LNCaP clone FGC (cell line): ENCODE measurements around the gene MC2R.

ENCODE experiments used
- DNase-seq: peaks from one replicate; pipeline ENCODE4 v3.0.0-alpha.2; 2011; ENCODE audit warnings: low read depth
- H3K4me3 ChIP-seq: 2 replicates; pipeline ENCODE4 v1.5.1; 2011; ENCODE audit warnings: mild to moderate bottlenecking, low read depth, low read length, control low read depth
- CTCF ChIP-seq: IDR thresholded peaks from 2 replicates; pipeline ENCODE4 v1.5.1; 2012; ENCODE audit warnings: mild to moderate bottlenecking; ENCODE audit not compliant: control insufficient read depth, insufficient read depth; ENCODE audit errors: extremely low read depth

MC2R gene

GRCh38 chr18:13885009-13885408 is 30.3 kb downstream of the MC2R start:
- no peak for DNase-seq
- no peak overlapping the region for H3K4me3 ChIP-seq
- no peak for TF ChIP-seq CTCF

GRCh38 chr18:13879937-13880336 is 35.4 kb downstream of the MC2R start:
- no peak overlapping the region for H3K4me3 ChIP-seq
- no peak for DNase-seq
- TF ChIP-seq CTCF, result no peak

GRCh38 chr18:13879492-13879891 is 35.8 kb downstream of the MC2R start:
- no peak for TF ChIP-seq CTCF
- no peak overlapping the region for H3K4me3 ChIP-seq
- no peak for DNase-seq

- no peak for DNase-seq
- TF ChIP-seq CTCF, result no peak
- no peak overlapping the region for H3K4me3 ChIP-seq
Observed at GRCh38 chr18:13878857-13879256, 36.5 kb downstream of the MC2R start.

DNA sequence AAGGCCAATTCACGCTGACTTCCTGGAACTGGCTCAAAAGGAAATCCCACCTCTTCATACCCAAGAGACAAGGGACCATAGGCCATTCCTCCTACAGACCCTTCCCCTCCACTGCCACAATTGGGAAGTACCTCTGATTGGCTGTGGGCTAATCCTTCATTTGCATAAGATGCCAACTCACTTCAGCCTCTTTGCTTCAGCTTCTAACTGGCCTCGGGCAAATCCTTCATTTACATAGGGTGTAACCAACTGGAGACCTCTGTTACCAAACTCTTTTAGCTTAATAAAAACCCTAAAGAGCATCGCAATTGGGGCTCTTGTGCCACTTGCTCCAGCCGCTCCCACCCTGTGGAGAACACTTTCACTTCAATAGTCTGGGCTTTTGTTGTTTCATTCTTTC is 38.2 kb downstream of the MC2R start:
- DNase-seq, result no peak
- H3K4me3 ChIP-seq, result no peak overlapping the region
- no peak for TF ChIP-seq CTCF

GRCh38 chr18:13874558-13874957 is 40.8 kb downstream of the MC2R start:
- DNase-seq, result no peak
- no peak overlapping the region for H3K4me3 ChIP-seq
- no peak for TF ChIP-seq CTCF

DNA sequence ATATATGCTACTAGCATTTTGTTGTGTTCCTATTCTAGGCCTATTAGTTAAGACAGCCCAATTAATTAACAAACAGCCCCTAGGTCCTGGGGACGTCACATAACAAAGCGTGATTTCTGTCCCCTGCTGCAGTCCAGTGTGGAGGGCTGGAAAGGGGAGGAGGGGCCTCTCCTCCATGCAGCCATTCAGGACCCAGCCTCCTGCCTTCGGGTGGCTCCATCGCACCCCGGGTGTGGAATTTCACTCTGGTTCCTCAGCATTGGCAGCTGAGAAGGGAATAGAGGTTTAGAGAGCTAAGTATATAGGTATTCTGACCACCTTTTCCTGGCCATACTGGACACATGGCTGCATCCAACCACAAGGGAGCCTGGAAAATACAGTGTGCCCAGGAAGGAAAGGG is 42.4 kb downstream of the MC2R start:
- no peak for DNase-seq
- H3K4me3 ChIP-seq, result no peak overlapping the region
- no peak for TF ChIP-seq CTCF
